Measurements from ENCODE around the gene ZNF76. TPM values are rescaled to one million over a fixed set of nuclear protein-coding genes. Genes with fewer than 3 reads are reported as not detected.
A peak's percentile ranks its signal among the peaks of the same experiment; 100 is the strongest.

Gene ZNF76
- total and polyA plus RNA-seq, 9 of the 15 experiments (the other 6 are each of a cell fraction or from before 2014, with no cell fraction given): 1.2 to 17.8 (median 10.7) TPM

DNA sequence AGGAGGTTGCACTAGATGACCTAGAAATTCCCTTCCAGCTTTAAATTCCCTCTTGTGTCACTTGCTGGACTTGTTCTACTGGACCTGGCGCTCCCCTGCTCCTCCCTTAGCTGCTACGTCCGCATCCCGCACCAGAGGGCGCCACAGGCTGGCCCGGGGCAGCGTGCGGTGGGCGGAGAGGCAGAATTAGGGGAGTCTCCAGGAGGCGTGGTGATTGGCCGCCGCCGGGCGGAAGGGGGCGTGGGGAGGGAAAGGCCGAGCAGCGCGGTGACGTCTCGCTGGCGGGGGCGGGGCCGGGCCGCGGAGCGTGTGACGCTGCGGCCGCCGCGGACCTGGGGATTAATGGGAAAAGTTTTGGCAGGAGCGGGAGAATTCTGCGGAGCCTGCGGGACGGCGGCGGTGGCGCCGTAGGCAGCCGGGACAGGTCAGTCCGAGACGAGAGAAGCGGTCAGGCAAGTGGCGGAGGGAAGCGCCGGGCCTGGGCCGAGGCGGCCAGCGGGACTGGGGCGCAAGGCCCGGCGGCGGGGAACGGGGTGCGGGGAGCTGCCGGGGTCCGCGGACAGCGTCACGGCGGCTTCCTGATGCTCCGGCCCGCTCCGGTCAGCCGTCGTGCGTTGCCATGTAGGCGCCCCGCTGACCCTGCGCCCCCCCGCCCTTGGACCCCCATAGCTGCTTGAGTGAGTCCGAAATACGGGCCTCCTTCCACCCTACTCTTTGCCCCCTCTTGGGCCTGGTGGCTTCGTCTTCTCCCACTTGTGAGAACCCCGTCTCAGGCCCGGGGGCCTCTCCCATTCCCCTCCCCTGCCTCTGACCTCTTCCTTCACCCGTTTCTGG lies 82.9 kb downstream of the ZNF76 start, which contains the start of gene PPARD (continued):
- no peak for TF ChIP-seq TGIF2 (CRISPR knock-in tag; IDR thresholded peaks at IDR 0.05)
- TF ChIP-seq CHCHD3 (CRISPR knock-in tag; IDR thresholded peaks at IDR 0.05): no peak
- peak in 1 of 2 experiments; percentile 43; a peak in 1 of 4 replicates for TF ChIP-seq NONO (IDR thresholded peaks at IDR 0.05; ENCODE audit: low read depth in 2 of 2, low read length in 1 of 2)
- no peak for TF ChIP-seq TAF7 (tag; IDR thresholded peaks at IDR 0.05)
- TF ChIP-seq BRD4 (IDR thresholded peaks at IDR 0.05): no peak
- TF ChIP-seq, protein P1, sequence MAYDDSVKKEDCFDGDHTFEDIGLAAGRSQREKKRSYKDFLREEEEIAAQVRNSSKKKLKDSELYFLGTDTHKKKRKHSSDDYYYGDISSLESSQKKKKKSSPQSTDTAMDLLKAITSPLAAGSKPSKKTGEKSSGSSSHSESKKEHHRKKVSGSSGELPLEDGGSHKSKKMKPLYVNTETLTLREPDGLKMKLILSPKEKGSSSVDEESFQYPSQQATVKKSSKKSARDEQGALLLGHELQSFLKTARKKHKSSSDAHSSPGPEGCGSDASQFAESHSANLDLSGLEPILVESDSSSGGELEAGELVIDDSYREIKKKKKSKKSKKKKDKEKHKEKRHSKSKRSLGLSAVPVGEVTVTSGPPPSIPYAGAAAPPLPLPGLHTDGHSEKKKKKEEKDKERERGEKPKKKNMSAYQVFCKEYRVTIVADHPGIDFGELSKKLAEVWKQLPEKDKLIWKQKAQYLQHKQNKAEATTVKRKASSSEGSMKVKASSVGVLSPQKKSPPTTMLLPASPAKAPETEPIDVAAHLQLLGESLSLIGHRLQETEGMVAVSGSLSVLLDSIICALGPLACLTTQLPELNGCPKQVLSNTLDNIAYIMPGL (CRISPR knock-in tag; IDR thresholded peaks at IDR 0.05): peak; percentile 92
- TF ChIP-seq, protein P2, sequence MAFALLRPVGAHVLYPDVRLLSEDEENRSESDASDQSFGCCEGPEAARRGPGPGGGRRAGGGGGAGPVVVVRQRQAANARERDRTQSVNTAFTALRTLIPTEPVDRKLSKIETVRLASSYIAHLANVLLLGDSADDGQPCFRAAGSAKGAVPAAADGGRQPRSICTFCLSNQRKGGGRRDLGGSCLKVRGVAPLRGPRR (CRISPR knock-in tag; IDR thresholded peaks at IDR 0.05): no peak
- no peak for TF ChIP-seq ZNF134 (CRISPR knock-in tag; conservative IDR thresholded peaks at IDR 0.05)
- TF ChIP-seq POLR2AphosphoS5 (IDR thresholded peaks at IDR 0.05; ENCODE audit: control insufficient read depth, insufficient read depth, low read depth, low read length): 0 out of 2 replicates have a peak, but pooled peaks have one; percentile 48
- TF ChIP-seq, protein P3, sequence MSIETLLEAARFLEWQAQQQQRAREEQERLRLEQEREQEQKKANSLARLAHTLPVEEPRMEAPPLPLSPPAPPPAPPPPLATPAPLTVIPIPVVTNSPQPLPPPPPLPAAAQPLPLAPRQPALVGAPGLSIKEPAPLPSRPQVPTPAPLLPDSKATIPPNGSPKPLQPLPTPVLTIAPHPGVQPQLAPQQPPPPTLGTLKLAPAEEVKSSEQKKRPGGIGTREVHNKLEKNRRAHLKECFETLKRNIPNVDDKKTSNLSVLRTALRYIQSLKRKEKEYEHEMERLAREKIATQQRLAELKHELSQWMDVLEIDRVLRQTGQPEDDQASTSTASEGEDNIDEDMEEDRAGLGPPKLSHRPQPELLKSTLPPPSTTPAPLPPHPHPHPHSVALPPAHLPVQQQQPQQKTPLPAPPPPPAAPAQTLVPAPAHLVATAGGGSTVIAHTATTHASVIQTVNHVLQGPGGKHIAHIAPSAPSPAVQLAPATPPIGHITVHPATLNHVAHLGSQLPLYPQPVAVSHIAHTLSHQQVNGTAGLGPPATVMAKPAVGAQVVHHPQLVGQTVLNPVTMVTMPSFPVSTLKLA (conservative IDR thresholded peaks at IDR 0.05): peak; percentile 81 to 87
- no peak for TF ChIP-seq SLC30A9 (CRISPR knock-in tag; IDR thresholded peaks at IDR 0.05)
- TF ChIP-seq ZNF3 (CRISPR knock-in tag; IDR thresholded peaks at IDR 0.05): no peak
- TF ChIP-seq ZNF146 (CRISPR knock-in tag; IDR thresholded peaks at IDR 0.05; ENCODE audit: unreplicated experiment): peak; percentile 33
- no peak for TF ChIP-seq RFX5 (IDR thresholded peaks at IDR 0.05; ENCODE audit: low read depth, low read length)
- no peak for TF ChIP-seq DNMT1 (IDR thresholded peaks at IDR 0.05)
- peak; percentile 39; the same call in 1 of the 2 replicates for TF ChIP-seq TCF3 (CRISPR knock-in tag; IDR thresholded peaks at IDR 0.05)
- no peak for TF ChIP-seq ZNF174 (CRISPR knock-in tag; IDR thresholded peaks at IDR 0.05)
- peak; percentile 66 for TF ChIP-seq PCBP1 (IDR thresholded peaks at IDR 0.05; ENCODE audit: low read depth, low read length, poor library complexity, severe bottlenecking)
- TF ChIP-seq ZNF239 (CRISPR knock-in tag; IDR thresholded peaks at IDR 0.05): no peak
- TF ChIP-seq SAFB2 (IDR thresholded peaks at IDR 0.05; ENCODE audit: borderline replicate concordance, low read depth, low read length, severe bottlenecking): no peak
- no peak for TF ChIP-seq PML (IDR thresholded peaks at IDR 0.05; ENCODE audit: low read length)
- TF ChIP-seq, protein P4, sequence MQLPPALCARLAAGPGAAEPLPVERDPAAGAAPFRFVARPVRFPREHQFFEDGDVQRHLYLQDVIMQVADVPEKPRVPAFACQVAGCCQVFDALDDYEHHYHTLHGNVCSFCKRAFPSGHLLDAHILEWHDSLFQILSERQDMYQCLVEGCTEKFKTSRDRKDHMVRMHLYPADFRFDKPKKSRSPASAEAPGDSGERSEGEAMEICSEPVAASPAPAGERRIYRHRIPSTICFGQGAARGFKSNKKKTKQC (CRISPR knock-in tag; IDR thresholded peaks at IDR 0.05): peak; percentile 65
- TF ChIP-seq SIX5 (IDR thresholded peaks at IDR 0.05; ENCODE audit: borderline replicate concordance in 1 of 2, insufficient read depth in 1 of 2, low read depth in 1 of 2, low read length in 2 of 2): no peak
- TF ChIP-seq RBM15 (IDR thresholded peaks at IDR 0.05; ENCODE audit: insufficient read depth, low read length): no peak
- peak; percentile 61 for TF ChIP-seq NRF1 (conservative IDR thresholded peaks at IDR 0.05 in 1 of 2, IDR thresholded peaks at IDR 0.05 in 1 of 2)

Data from K562 (cell line).